HCT116 (cell line): ENCODE data around the gene FERMT1. TPM values are rescaled to one million over a fixed set of nuclear protein-coding genes. Genes with fewer than 3 reads are reported as not detected.

Experiments used
- ATAC-seq: fragments of 200-7000 bp; cut with Tn5 transposase; 2 replicates; pipeline ENCODE4 v1.9.1; 2020; ENCODE audit warnings: mild to moderate bottlenecking, moderate library complexity
- BruUV-seq: library from RNA; stranded (reverse); fragments of 400-500 nt; replicated peaks from 2 replicates; lab custom pipeline; 2021; lab: Mats Ljungman, UMichigan
- CTCF ChIA-PET: fragments of 300-600 bp; sonication (Branson Sonifier 250); formaldehyde crosslinking; loops from one replicate; lab custom pipeline; 2021; ENCODE audit warnings: antibody characterized with exemption; lab: Charles Lee
- POLR2A ChIA-PET: fragments of 300-600, 350-600 bp; sonication (Branson Sonifier 250); formaldehyde crosslinking; loops from one replicate; lab custom pipeline; 2021; ENCODE audit warnings: antibody characterized with exemption; lab: Charles Lee
- RAD21 ChIA-PET, 2 experiments: fragments of 300-600 bp; sonication (Branson Sonifier 250); formaldehyde crosslinking; loops; one replicate each; lab custom pipeline; 2023; ENCODE audit warnings: low total read pairs in 2 of 2; ENCODE audit not compliant: uncharacterized antibody in 2 of 2, unreplicated experiment in 2 of 2, low non-redundant PET in 1 of 2; lab: Charles Lee
- DNase-seq: peaks from one replicate; pipeline ENCODE4 v3.0.0-alpha.2; 2010; ENCODE audit warnings: low read depth, low spot score
- H2AFZ ChIP-seq: fragments of 200-600 bp; shearing (Covaris generic), sonication (generic); 2 replicates; pipeline ENCODE4 v1.6.1; 2017; ENCODE audit warnings: low read depth, mixed run types, mixed read lengths, antibody characterized with exemption, low read length; ENCODE audit not compliant: poor library complexity, severe bottlenecking
- H3K27ac ChIP-seq: 2 replicates; pipeline ENCODE4 v1.5.1; 2012; ENCODE audit warnings: low read depth, low read length
- H3K27me3 ChIP-seq: fragments of 200-600 bp; sonication (generic); 2 replicates; pipeline ENCODE4 v1.6.1; 2016; ENCODE audit warnings: mixed run types, low read length, mixed read lengths; ENCODE audit not compliant: insufficient read depth
- H3K36me3 ChIP-seq, 2 experiments: fragments of 200-500 bp in 1 of 2; fragments of 200-600 bp in 1 of 2; sonication (Bioruptor generic) in 1 of 2; sonication (generic) in 1 of 2; 2 replicates each; pipeline versions ENCODE4 v1.5.1 to v1.6.1; 2014 to 2016; ENCODE audit warnings: low read length in 2 of 2, inconsistent platforms in 1 of 2, mixed read lengths in 1 of 2, mixed run types in 1 of 2; ENCODE audit not compliant: insufficient read depth in 2 of 2, control insufficient read depth in 1 of 2
- H3K4me1 ChIP-seq, 2 experiments: fragments of 200-600 bp in 1 of 2; sonication (generic) in 1 of 2; 2 replicates each; pipeline versions ENCODE4 v1.5.1 to v1.6.1; 2012 to 2017; ENCODE audit warnings: low read length in 2 of 2, inconsistent platforms in 1 of 2, mild to moderate bottlenecking in 1 of 2, mixed read lengths in 1 of 2, mixed run types in 1 of 2, moderate library complexity in 1 of 2; ENCODE audit not compliant: insufficient read depth in 2 of 2, control insufficient read depth in 1 of 2
- H3K4me2 ChIP-seq: fragments of 200-600 bp; sonication (generic); 2 replicates; pipeline ENCODE4 v1.6.1; 2017; ENCODE audit warnings: mixed run types, low read length, mixed read lengths
- H3K4me3 ChIP-seq, 2 experiments: fragments of 200-600 bp in 1 of 2; sonication (generic) in 1 of 2; replicated peaks in 1 of 2; 2 replicates each; pipeline ENCODE4 v1.5.1; 2011 to 2016; ENCODE audit warnings: low read length in 2 of 2, control low read depth in 1 of 2, low read depth in 1 of 2, mild to moderate bottlenecking in 1 of 2, mixed read lengths in 1 of 2, mixed run types in 1 of 2
- H3K79me2 ChIP-seq: fragments of 200-600 bp; sonication (generic); 2 replicates; pipeline ENCODE4 v1.6.1; 2017; ENCODE audit warnings: mild to moderate bottlenecking, mixed run types, low read length, moderate library complexity, mixed read lengths; ENCODE audit not compliant: insufficient read depth
- H3K9ac ChIP-seq: fragments of 200-600 bp; sonication (generic); 2 replicates; pipeline ENCODE4 v1.6.1; 2016; ENCODE audit warnings: low read length, mixed read lengths
- H3K9me2 ChIP-seq: fragments of 200-600 bp; sonication (generic), shearing (Covaris generic); 2 replicates; pipeline ENCODE4 v1.6.1; 2017; ENCODE audit warnings: mixed run types, mild to moderate bottlenecking, moderate library complexity; ENCODE audit not compliant: insufficient read depth
- H3K9me3 ChIP-seq, 2 experiments: fragments of 200-500 bp in 1 of 2; fragments of 200-600 bp in 1 of 2; sonication (Bioruptor generic) in 1 of 2; sonication (generic) in 1 of 2; 2 replicates each; pipeline ENCODE4 v1.6.1; 2014 to 2017; ENCODE audit warnings: low read length in 2 of 2, mixed read lengths in 2 of 2, inconsistent platforms in 1 of 2, low read depth in 1 of 2, mild to moderate bottlenecking in 1 of 2, mixed run types in 1 of 2, moderate library complexity in 1 of 2; ENCODE audit not compliant: control insufficient read depth in 1 of 2, insufficient read depth in 1 of 2
- H4K20me1 ChIP-seq: fragments of 200-600 bp; sonication (generic), shearing (Covaris generic); 2 replicates; pipeline ENCODE4 v1.6.1; 2017; ENCODE audit warnings: mixed run types, mild to moderate bottlenecking, moderate library complexity; ENCODE audit not compliant: insufficient read depth
- CEBPB ChIP-seq: IDR thresholded peaks from 2 replicates; pipeline ENCODE4 v1.6.1; 2012; ENCODE audit warnings: low read depth
- EZH2 ChIP-seq: fragments of 200-600 bp; sonication (generic); IDR thresholded peaks from 2 replicates; pipeline ENCODE4 v1.6.1; 2017; ENCODE audit warnings: antibody characterized with exemption, mixed run types
- EZH2phosphoT487 ChIP-seq: fragments of 200-600 bp; IDR thresholded peaks from 2 replicates; pipeline ENCODE4 v1.6.1; 2018; ENCODE audit warnings: antibody characterized with exemption, borderline replicate concordance
- FOSL1 ChIP-seq: IDR thresholded peaks from 2 replicates; pipeline ENCODE4 v1.6.1; 2012; ENCODE audit warnings: low read depth
- RAD21 ChIP-seq: IDR thresholded peaks from 2 replicates; pipeline ENCODE4 v1.6.1; 2012; ENCODE audit warnings: low read depth, mild to moderate bottlenecking
- SIN3A ChIP-seq: IDR thresholded peaks from 2 replicates; pipeline ENCODE4 v1.6.1; 2012; ENCODE audit warnings: low read depth
- TCF7L2 ChIP-seq: IDR thresholded peaks from 2 replicates; pipeline ENCODE4 v1.7.0; 2011; ENCODE audit warnings: borderline replicate concordance, inconsistent platforms; ENCODE audit not compliant: insufficient read depth, insufficient read length; ENCODE audit errors: extremely low read depth
- YY1 ChIP-seq: IDR thresholded peaks from 2 replicates; pipeline ENCODE4 v1.6.1; 2011; ENCODE audit warnings: low read length, low read depth, moderate library complexity, mild to moderate bottlenecking; ENCODE audit not compliant: insufficient replicate concordance; ENCODE audit errors: extremely low read depth
- ZFX ChIP-seq: fragments of 450-650 bp; IDR thresholded peaks from 2 replicates; pipeline ENCODE4 v1.6.1; 2017
- intact Hi-C: fragments of 100-400 bp; cut with micrococcal nuclease; formaldehyde crosslinking; loops from 2 replicates; pipeline ENCODE4 v1.10.0; 2022
- total RNA-seq: library from RNA; stranded (reverse); gene quantifications from one replicate; pipeline ENCODE4 v1.2.1, GENCODE V29; 2021; ENCODE audit not compliant: unreplicated experiment
- TF ChIP-seq, protein P1 (sequence below): IDR thresholded peaks from 2 replicates; pipeline ENCODE4 v1.6.1; 2012

Gene FERMT1
- total RNA-seq, 1 experiment from 2014 or later = 34.9 TPM

DNA sequence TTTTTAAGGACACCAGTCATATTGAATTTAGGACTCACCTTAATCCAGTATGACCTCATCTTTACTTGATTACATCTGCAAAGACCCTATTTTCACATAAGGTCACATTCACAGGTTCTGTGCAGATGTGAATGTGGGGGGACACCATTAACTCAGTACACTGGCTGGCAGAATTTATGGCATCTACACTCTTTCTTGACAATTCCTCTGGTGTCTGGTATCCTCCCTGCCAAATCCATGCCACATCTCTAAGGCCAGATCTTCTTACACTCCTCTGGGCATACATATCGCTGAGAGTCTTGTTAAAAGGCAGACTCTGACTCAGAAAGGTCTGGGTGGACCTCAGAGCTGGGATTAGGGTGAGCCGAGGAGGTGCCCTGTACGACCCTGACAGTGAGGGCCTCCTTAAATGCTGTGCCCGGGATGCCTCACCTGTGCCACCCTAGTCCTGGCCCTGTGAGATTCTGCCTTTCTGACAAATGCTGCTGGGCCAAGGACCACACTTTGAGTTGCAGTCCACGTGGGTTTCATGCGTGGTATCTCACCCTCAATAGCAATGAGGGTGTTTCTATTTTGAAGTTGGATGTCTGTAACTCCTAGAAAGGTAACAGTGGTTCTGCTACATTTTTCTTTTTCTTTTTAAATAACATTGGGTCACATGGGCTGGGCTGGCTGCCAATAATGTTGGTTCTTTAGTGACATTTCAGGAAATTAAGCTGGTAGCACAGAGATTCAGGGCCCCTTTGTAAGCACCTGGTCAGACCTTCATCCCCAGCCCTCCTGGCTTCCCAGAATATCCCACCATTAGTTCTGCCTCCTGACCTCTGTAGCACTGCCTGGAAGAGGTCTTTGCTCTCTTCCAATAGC lies 51.8 kb downstream of the FERMT1 start:
- Histone ChIP-seq H3K27ac (no peak overlapping the region), H3K79me2 (no peaks in the 10 kb centered on the region), H3K36me3 (peaks cover 1 to 4% of the 10 kb centered on the region in 2 experiments; a peak in 2 of 4 replicates), H3K4me1 (no peaks in the 10 kb centered on the region), H3K9ac (no peak overlapping the region), H3K4me2 (no peak overlapping the region), H3K27me3 (no peaks in the 10 kb centered on the region), H2AFZ (no peak overlapping the region), H3K4me3 (no peak overlapping the region), H4K20me1 (no peaks in the 10 kb centered on the region), H3K9me3 (no peaks in the 10 kb centered on the region), H3K9me2 (no peaks in the 10 kb centered on the region)
- ATAC-seq (no peak), DNase-seq (no peak)
- BruUV-seq = no TSS peak
- TF ChIP-seq, protein P1, sequence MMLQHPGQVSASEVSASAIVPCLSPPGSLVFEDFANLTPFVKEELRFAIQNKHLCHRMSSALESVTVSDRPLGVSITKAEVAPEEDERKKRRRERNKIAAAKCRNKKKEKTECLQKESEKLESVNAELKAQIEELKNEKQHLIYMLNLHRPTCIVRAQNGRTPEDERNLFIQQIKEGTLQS = no peak
- no peak for TF ChIP-seq ZFX
- no peak for TF ChIP-seq SIN3A
- no peak for TF ChIP-seq EZH2phosphoT487
- no peak for TF ChIP-seq FOSL1
- TF ChIP-seq CEBPB = no peak
- TF ChIP-seq YY1 = no peak
- TF ChIP-seq EZH2 = no peak
- no peak for TF ChIP-seq TCF7L2
- no peak for TF ChIP-seq RAD21
- intact Hi-C loops = no loop called here
- ChIA-PET RAD21 (no interaction called here), POLR2A (no interaction called here), CTCF (no interaction called here)
